GM06990 (cell line): ENCODE measurements around the gene ZNF268.

Experiments
- DNase-seq: peaks from one replicate; pipeline ENCODE4 v3.0.0-alpha.2; 2011; ENCODE audit not compliant: insufficient read length; ENCODE audit errors: extremely low read depth
- H3K27me3 ChIP-seq: replicated peaks from 2 replicates; pipeline ENCODE4 v1.6.0; 2011; ENCODE audit warnings: low read length; ENCODE audit not compliant: control insufficient read depth, insufficient read depth
- H3K36me3 ChIP-seq: 2 replicates; pipeline ENCODE4 v1.5.1; 2011; ENCODE audit warnings: low read length; ENCODE audit not compliant: control insufficient read depth, insufficient read depth
- H3K4me3 ChIP-seq: replicated peaks from 2 replicates; pipeline ENCODE4 v1.5.1; 2011; ENCODE audit warnings: low read depth, mild to moderate bottlenecking, control low read depth, low read length
- TF ChIP-seq, protein P1 (sequence below): IDR thresholded peaks from 2 replicates; pipeline ENCODE4 v1.5.1; 2011; ENCODE audit warnings: low read length, control low read depth, mild to moderate bottlenecking, inconsistent platforms; ENCODE audit not compliant: insufficient read depth, poor library complexity, severe bottlenecking

Gene ZNF268

DNA sequence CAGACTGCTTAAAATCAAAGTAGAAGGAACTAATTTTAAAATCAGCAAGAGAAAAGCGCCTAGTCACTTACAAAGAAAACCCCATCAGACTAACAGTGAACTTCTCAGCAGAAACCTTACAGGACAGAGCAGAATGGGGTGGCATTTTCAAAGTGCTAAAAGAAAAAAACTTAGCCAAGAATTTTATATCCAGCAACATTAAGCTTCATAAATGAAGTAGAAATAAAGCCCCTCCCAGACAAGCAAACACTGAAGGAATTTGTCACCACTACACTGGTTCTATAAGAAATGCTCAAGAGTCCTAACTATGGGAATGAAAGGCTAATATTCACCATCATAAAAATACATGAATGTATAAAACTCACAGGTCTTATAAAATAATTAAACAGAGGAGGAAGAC lies 6.4 kb upstream of the ZNF268 start:
- Histone ChIP-seq H3K4me3 (no peak overlapping the region), H3K27me3 (no peaks in the 10 kb centered on the region), H3K36me3 (no peaks in the 10 kb centered on the region)
- DNase-seq: no peak
- TF ChIP-seq, protein P1, sequence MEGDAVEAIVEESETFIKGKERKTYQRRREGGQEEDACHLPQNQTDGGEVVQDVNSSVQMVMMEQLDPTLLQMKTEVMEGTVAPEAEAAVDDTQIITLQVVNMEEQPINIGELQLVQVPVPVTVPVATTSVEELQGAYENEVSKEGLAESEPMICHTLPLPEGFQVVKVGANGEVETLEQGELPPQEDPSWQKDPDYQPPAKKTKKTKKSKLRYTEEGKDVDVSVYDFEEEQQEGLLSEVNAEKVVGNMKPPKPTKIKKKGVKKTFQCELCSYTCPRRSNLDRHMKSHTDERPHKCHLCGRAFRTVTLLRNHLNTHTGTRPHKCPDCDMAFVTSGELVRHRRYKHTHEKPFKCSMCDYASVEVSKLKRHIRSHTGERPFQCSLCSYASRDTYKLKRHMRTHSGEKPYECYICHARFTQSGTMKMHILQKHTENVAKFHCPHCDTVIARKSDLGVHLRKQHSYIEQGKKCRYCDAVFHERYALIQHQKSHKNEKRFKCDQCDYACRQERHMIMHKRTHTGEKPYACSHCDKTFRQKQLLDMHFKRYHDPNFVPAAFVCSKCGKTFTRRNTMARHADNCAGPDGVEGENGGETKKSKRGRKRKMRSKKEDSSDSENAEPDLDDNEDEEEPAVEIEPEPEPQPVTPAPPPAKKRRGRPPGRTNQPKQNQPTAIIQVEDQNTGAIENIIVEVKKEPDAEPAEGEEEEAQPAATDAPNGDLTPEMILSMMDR: no peak

DNA sequence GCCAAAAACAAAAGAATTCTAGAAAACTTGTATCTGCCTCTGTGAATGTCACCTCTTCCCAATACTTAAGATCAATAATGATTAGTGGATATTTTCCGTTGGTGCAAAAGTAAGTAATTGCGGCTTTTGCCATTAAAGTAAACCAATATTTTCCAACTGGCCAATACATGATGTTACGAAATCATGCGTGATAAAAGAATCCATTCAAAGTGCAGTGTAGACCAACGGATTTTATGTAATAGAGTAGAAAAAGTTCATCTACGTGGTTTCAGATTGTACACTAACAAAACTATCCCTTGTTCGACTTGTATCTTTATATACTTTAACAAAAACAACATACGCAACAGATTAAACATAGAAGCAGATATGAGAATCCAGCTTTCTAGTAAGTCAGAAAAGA lies 626 bp upstream of the ZNF268 start:
- no peak overlapping the region for H3K4me3 ChIP-seq
- peaks cover 11% of the 10 kb centered on the region for H3K36me3 ChIP-seq
- H3K27me3 ChIP-seq: no peaks in the 10 kb centered on the region
- TF ChIP-seq, protein P1: no peak
- DNase-seq: no peak

DNA sequence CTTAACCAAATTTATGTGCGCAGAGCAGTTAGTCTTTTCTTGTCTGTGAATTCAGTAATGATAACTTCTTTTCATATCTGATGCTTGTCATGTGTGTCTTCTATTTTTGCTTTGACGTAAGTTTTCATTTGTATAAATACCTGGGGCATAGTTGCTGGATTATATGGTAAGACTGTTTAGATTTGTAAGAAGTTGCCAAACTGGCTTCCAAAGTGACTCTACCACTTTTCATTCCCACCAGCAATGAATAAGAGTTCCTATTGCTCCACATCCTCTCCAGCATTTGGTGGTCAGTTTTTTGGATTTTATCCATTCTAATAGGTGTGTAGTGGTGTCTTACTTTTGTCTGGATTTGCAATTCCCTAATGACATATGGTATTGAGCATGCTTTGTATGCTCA lies 8.9 kb downstream of the ZNF268 start:
- peaks cover 47% of the 10 kb centered on the region for H3K36me3 ChIP-seq
- no peaks in the 10 kb centered on the region for H3K27me3 ChIP-seq
- TF ChIP-seq, protein P1: no peak
- no peak overlapping the region for H3K4me3 ChIP-seq
- DNase-seq: no peak

DNA sequence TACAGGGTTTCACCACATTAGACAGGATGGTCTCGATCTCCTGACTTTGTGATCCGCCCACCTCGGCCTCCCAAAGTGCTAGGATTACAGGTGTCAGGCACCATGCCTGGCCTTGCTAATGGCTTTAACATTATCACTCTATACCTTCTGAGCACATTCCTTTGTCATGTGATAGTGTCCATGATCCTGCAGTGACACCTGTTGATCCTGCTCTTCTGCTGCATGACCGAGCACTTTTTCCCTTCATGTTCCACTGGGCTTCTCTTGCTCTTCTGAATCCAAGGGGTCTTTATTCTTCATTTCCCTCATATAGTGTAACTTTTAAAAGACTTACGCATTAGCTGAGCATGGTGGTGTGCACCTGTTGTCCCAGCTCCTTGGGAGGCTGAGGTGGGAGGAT lies 11.6 kb downstream of the ZNF268 start:
- Histone ChIP-seq H3K27me3 (no peaks in the 10 kb centered on the region), H3K36me3 (peaks cover 40% of the 10 kb centered on the region), H3K4me3 (no peak overlapping the region)
- TF ChIP-seq, protein P1: no peak
- no peak for DNase-seq

DNA sequence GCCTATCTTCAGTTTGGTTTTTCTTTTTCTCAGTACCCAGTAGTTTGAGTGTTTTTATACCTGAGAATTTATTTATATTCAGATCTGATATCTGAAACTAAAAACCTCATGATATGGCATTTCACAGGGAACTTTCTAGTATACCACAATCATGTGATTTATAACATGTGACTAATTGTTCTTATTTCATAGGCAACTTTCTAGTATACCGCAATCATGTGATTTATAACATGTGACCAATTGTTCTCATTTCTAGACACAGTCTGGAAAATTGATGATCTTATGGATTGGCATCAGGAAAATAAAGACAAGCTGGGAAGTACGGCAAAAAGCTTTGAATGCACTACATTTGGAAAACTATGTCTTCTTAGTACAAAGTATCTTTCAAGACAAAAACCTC lies 20.6 kb downstream of the ZNF268 start:
- peaks cover 3% of the 10 kb centered on the region; the same call in 1 of the 2 replicates for H3K36me3 ChIP-seq
- H3K4me3 ChIP-seq: no peak overlapping the region
- no peak for DNase-seq
- TF ChIP-seq, protein P1: no peak
- H3K27me3 ChIP-seq: no peaks in the 10 kb centered on the region

DNA sequence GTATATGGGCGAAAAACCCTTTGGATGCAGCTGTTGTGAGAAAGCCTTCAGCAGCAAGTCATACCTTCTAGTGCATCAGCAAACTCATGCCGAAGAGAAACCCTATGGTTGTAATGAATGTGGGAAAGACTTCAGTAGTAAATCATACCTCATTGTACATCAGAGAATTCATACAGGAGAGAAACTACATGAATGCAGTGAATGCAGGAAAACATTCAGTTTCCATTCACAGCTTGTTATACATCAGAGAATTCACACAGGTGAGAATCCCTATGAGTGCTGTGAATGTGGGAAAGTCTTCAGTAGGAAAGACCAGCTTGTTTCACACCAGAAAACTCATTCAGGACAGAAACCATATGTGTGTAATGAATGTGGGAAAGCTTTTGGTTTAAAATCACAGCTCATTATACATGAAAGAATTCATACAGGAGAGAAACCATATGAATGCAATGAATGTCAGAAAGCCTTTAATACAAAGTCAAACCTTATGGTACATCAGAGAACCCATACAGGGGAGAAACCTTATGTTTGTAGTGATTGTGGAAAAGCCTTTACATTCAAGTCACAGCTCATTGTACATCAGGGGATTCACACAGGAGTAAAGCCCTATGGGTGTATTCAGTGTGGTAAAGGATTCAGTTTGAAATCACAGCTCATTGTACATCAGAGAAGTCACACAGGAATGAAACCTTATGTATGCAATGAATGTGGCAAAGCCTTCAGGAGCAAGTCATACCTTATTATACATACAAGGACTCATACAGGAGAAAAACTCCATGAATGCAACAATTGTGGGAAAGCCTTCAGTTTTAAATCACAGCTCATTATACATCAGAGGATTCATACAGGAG lies 21.4 kb downstream of the ZNF268 start:
- no peaks in the 10 kb centered on the region for H3K27me3 ChIP-seq
- TF ChIP-seq, protein P1: no peak
- DNase-seq: no peak
- peaks cover 3% of the 10 kb centered on the region; the same call in 1 of the 2 replicates for H3K36me3 ChIP-seq
- H3K4me3 ChIP-seq: no peak overlapping the region
